Natural killer cell (primary cell): ENCODE data around the gene RFT1. TPM values are rescaled to one million over a fixed set of nuclear protein-coding genes. Genes with fewer than 3 reads are reported as not detected.

ENCODE experiments used
- ATAC-seq, 3 donors: fragments of 150-1000 bp in 2 of 3; fragments of 200-7000 bp in 1 of 3; cut with Tn5 transposase; 1 replicate in 1 of 3; 2 replicates in 2 of 3; pipeline ENCODE4 v1.10.0; 2021; ENCODE audit warnings: mild to moderate bottlenecking in 2 of 3, moderate library complexity in 2 of 3
- DNase-seq, 2 donors: peaks; one replicate each; pipeline versions ENCODE4 v3.0.0 to v3.0.0-alpha.2; 2013 to 2021; ENCODE audit warnings: mixed read lengths in 1 of 2
- H3K27ac ChIP-seq: one replicate; pipeline ENCODE4 v1.5.1; 2013; ENCODE audit warnings: mild to moderate bottlenecking, low read length
- H3K27me3 ChIP-seq: one replicate; pipeline ENCODE4 v1.6.1; 2013; ENCODE audit warnings: low read length; ENCODE audit not compliant: control insufficient read depth, insufficient read depth
- H3K36me3 ChIP-seq: one replicate; pipeline ENCODE4 v1.6.1; 2013; ENCODE audit warnings: low read length; ENCODE audit not compliant: control insufficient read depth, insufficient read depth
- H3K4me1 ChIP-seq: one replicate; pipeline ENCODE4 v1.6.1; 2013; ENCODE audit warnings: low read length; ENCODE audit not compliant: control insufficient read depth, insufficient read depth
- H3K4me3 ChIP-seq: one replicate; pipeline ENCODE4 v1.5.1; 2013; ENCODE audit warnings: low read length
- H3K9me3 ChIP-seq: one replicate; pipeline ENCODE4 v1.6.1; 2013; ENCODE audit warnings: low read length; ENCODE audit not compliant: control insufficient read depth, insufficient read depth
- H3K27ac Mint-ChIP-seq, 2 donors: one replicate each; pipeline ENCODE4 v1.8.0; 2022; ENCODE audit warnings: mild to moderate bottlenecking in 2 of 2, mixed read lengths in 2 of 2, moderate library complexity in 1 of 2
- H3K27me3 Mint-ChIP-seq, 2 donors: one replicate each; pipeline ENCODE4 v1.8.0; 2022; ENCODE audit warnings: low read depth in 2 of 2, mixed read lengths in 2 of 2
- H3K36me3 Mint-ChIP-seq: one replicate; pipeline ENCODE4 v1.8.0; 2022; ENCODE audit warnings: mixed read lengths
- H3K4me1 Mint-ChIP-seq, 2 donors: one replicate each; pipeline ENCODE4 v1.8.0; 2022; ENCODE audit warnings: mixed read lengths in 2 of 2
- H3K4me3 Mint-ChIP-seq: one replicate; pipeline ENCODE4 v1.8.0; 2022; ENCODE audit warnings: mild to moderate bottlenecking, moderate library complexity, mixed read lengths
- H3K9me3 Mint-ChIP-seq, 2 donors: one replicate each; pipeline ENCODE4 v1.8.0; 2022; ENCODE audit warnings: mixed read lengths in 2 of 2
- CTCF ChIP-seq: fragments of 200-600 bp; IDR thresholded peaks from one replicate; pipeline ENCODE4 v1.8.0; 2022; ENCODE audit warnings: antibody characterized with exemption
- WGBS: methylation state at CpG from one replicate; pipeline ENCODE4 v1.1.7; 2013; ENCODE audit warnings: missing lambda C conversion rate; ENCODE audit not compliant: insufficient coverage; 5-methylcytosine and 5-hydroxymethylcytosine counted together
- intact Hi-C: fragments of 100-400 bp; cut with micrococcal nuclease; formaldehyde crosslinking; loops from one replicate; pipeline ENCODE4 v1.14.2; 2022
- total RNA-seq, 4 donors: library from RNA; stranded (reverse); fragments of 120-200 nt in 1 of 4; gene quantifications; one replicate each; pipeline versions ENCODE4 v1.2.3 to v1.2.4, GENCODE V29; 2013 to 2022

RFT1 gene
- total RNA-seq, 3 donors from 2014 or later (not counting 1 experiment from before 2014, with no cell fraction given), result 13.3 to 17.2 (median 14.1) TPM

- H3K4me3 ChIP-seq, result no peak overlapping the region
- Mint-ChIP-seq H3K4me3 (no peak overlapping the region), H3K4me1 (no peaks in the 10 kb centered on the region), H3K9me3 (no peaks in the 10 kb centered on the region), H3K27me3 (peaks cover 0 to 2% of the 10 kb centered on the region in 2 donors), H3K27ac (no peak overlapping the region), H3K36me3 (no peaks in the 10 kb centered on the region)
- peaks cover 6% of the 10 kb centered on the region for H3K4me1 ChIP-seq
- no peak for TF ChIP-seq CTCF
- H3K9me3 ChIP-seq, result no peaks in the 10 kb centered on the region
- no peaks in the 10 kb centered on the region for H3K36me3 ChIP-seq
- ATAC-seq (no peak), DNase-seq (no peak)
- 86% methylated on average over 7 of the region's 7 CpGs for WGBS
- no peaks in the 10 kb centered on the region for H3K27me3 ChIP-seq
- H3K27ac ChIP-seq, result no peak overlapping the region
- intact Hi-C loops, result no loop called here
Measured at GRCh38 chr3:53146319-53146891, 16.2 kb upstream of the RFT1 start.

- no peaks in the 10 kb centered on the region for H3K36me3 Mint-ChIP-seq
- Histone ChIP-seq H3K27ac (no peak overlapping the region), H3K36me3 (no peaks in the 10 kb centered on the region), H3K4me1 (peaks cover 6% of the 10 kb centered on the region), H3K4me3 (no peak overlapping the region), H3K9me3 (no peaks in the 10 kb centered on the region), H3K27me3 (no peaks in the 10 kb centered on the region)
- no peak overlapping the region for H3K4me3 Mint-ChIP-seq
- TF ChIP-seq CTCF, result no peak
- ATAC-seq (no peak), DNase-seq (no peak)
- H3K27me3 Mint-ChIP-seq, result peaks cover 0 to 2% of the 10 kb centered on the region in 2 donors
- H3K4me1 Mint-ChIP-seq, result no peaks in the 10 kb centered on the region
- H3K9me3 Mint-ChIP-seq, result no peaks in the 10 kb centered on the region
- no peak overlapping the region for H3K27ac Mint-ChIP-seq
- WGBS, result 90% methylated on average over 3 of the region's 3 CpGs
- intact Hi-C loops, result no loop called here
Measured at GRCh38 chr3:53145713-53146080, 15.5 kb upstream of the RFT1 start.

GRCh38 chr3:53144862-53145712 is 14.9 kb upstream of the RFT1 start:
- WGBS, result 86% methylated on average over 11 of the region's 11 CpGs
- Mint-ChIP-seq H3K4me1 (no peaks in the 10 kb centered on the region), H3K36me3 (no peaks in the 10 kb centered on the region), H3K27ac (no peak overlapping the region), H3K4me3 (no peak overlapping the region), H3K9me3 (no peaks in the 10 kb centered on the region), H3K27me3 (no peaks in the 10 kb centered on the region)
- no peak for ATAC-seq
- intact Hi-C loops, result no loop called here
- TF ChIP-seq CTCF, result no peak
- Histone ChIP-seq H3K9me3 (no peaks in the 10 kb centered on the region), H3K4me1 (peaks cover 6% of the 10 kb centered on the region), H3K4me3 (no peak overlapping the region), H3K27ac (no peak overlapping the region), H3K27me3 (no peaks in the 10 kb centered on the region), H3K36me3 (no peaks in the 10 kb centered on the region)
- DNase-seq, result no peak
